DMS53 treated with DMSO at 0.1 percent for 48 hours (cell line): Measurements from ENCODE around the gene GLIS2.
"Not testable (repeated sequence)": the region's sequence is repeated elsewhere in the genome, so short reads cannot be mapped to it uniquely, and the experiment has no call there.

Experiments used
- DNase-seq: peaks from one replicate; lab custom pipeline; 2025; ENCODE audit not compliant: unreplicated experiment; lab: John Stamatoyannopoulos, UW

GLIS2 gene

DNA sequence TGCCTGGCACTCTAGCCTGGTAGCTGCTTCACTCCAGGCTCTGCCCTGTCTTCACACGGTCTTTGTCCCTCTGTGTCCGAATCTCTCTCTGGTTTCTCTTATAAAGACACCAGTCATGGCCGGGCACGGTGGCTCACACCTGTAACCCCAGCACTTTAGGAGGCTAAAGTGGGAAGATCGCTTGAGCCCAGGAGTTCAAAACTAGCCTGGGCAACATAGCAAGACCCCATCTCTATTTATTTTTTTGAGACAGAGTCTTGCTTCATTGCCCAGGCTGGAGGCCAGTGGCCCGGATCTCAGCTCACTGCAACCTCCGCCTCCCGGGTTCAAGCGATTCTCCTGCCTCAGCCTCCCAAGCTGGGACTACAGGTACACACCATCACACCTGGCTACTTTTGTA lies 17.8 kb downstream of the GLIS2 start:
- not testable (repeated sequence) for DNase-seq

DNA sequence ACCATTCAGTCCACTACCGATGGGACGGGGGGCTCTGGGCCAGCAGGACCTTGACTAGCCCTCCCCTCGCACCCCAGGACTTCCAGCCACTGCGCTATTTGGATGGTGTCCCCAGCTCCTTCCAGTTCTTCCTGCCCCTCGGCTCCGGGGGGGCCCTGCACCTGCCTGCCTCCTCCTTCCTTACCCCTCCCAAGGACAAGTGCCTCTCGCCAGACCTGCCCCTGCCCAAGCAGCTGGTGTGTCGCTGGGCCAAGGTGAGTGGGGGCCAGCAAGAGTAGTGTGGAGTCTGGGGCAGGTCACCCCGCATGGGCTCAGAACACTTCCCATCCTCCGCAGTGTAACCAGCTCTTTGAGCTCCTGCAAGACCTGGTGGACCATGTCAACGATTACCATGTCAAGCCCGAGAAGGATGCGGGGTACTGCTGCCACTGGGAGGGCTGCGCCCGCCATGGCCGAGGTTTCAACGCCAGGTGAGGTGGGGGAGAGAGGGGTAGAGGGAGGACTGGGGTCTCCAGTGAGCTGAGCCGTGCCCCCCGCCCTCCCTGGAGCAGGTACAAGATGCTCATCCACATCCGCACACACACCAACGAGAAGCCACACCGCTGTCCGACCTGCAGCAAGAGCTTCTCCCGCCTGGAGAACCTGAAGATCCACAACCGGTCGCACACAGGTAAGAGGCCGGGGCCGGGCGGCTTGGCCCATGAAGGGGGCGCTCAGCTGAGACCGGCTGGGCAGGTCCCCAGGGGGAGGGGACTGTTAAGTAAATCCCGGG lies 19.0 kb downstream of the GLIS2 start:
- no peak for DNase-seq

DNA sequence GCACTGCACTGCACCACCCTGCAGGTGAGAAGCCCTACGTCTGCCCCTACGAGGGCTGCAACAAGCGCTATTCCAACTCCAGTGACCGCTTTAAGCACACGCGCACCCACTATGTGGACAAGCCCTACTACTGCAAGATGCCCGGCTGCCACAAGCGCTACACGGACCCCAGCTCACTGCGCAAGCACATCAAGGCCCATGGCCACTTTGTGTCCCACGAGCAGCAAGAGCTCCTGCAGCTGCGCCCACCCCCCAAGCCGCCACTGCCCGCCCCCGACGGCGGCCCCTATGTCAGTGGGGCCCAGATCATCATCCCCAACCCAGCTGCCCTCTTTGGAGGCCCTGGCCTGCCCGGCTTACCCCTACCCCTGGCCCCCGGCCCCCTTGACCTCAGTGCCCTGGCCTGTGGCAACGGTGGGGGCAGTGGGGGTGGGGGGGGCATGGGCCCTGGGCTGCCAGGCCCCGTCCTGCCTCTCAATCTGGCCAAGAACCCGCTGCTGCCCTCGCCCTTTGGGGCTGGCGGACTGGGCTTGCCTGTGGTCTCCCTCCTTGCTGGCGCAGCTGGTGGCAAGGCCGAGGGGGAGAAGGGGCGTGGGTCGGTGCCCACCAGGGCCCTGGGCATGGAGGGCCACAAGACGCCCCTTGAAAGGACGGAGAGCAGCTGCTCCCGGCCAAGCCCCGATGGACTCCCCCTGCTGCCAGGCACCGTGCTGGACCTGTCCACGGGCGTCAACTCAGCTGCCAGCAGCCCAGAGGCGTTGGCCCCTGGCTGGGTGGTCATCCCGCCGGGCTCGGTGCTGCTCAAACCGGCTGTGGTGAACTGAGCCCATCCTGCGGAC lies 21.1 kb downstream of the GLIS2 start:
- no peak for DNase-seq

DNA sequence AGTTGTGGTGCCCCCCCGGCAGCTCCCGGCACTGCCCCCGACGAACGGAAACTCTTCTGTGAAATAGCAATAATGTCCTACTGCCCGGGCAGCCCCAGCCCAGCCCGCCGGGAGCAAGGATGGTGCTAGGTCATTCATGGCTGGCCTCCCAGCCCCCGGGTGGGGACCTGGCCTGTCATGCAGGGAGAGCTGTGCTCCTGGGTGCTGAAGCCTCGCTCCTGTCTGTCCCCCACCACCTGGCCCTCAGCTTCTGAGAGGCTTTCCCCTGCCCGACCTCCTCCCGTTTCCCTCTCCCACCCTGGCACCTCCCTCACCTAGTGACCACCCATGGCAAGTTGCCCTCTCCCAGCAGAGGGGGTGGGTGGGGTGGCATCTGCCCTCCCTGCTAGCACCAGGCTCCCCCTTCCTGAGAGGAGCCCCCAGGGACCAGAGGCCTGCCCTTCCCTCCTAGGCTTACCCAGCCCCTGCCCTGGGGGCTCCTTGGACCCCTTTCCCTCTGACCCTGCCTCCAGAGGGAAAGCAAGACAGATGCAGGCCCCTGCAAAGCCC lies 21.7 kb downstream of the GLIS2 start:
- DNase-seq = no peak

- no peak for DNase-seq
These were observed 22.3 kb downstream of the GLIS2 start for GRCh38 chr16:4338125-4338582.

DNA sequence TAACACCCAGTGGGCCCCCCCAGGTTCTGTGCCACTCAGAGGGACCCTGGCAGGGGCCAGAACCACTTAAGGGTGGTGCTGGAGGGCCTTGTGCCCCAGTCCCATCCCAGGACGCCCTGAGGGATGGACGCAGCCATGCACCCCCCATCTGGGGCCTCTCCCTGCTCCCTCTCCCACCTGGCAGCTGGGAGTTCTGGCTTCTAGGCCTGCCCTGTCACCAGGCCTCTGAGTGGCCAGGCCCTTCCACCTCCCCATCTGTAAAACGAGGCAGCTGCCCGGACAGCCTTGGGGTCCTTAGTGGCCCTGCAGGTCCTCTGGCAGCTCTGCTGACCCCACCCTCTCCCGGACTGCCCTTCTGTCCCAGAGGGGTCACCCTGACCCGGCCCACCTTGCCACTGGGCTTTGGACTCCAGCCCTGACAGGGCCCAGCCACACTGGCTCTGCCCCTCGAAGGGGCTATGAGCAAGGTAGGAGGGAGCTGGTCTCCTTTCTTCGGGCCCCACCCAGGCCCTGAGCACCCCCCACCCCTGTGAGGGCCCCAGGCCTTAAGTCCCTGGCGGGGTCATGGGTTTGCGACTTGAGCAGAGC lies 22.9 kb downstream of the GLIS2 start:
- no peak for DNase-seq

DNA sequence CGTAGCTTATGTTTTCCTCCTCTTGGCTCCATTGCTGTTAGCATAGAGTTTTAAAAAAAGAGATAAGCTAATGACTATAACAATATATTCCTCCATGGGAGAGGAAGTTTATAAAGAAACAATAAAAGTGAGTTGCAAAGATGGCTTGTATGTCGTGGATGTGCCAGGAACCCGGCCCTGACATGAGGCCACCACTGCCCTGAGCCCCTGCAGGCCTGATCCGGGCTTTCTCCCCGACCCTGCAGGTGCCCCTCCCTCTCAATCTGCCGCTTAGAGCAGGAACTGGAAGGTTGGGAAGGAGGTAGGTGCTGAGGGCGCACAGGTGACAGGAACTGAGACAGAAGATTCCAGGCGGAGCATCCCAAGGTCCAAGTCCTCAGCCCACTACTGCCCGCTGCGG lies 23.6 kb downstream of the GLIS2 start:
- DNase-seq = no peak

DNA sequence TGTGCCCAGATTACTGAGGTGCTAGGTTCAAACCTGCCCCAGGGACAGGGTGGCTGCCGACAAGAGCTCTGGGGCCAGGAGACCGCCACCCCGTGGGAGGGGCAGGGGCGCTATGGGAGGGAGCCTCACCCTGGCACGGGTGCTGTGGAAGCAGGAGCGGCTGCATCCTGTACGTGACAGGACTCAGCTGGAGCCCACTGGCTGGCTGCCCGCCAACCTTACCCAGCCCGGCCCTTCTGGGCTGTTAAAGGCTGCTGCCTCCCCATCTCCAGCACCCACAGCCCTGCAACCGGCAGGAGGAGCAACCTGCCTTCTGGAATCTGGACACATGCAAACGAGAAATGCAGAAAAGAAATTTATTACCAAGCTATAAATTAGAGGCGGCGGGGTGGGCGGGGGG lies 24.0 kb downstream of the GLIS2 start:
- no peak for DNase-seq

GRCh38 chr16:4340443-4340842 lies 24.6 kb downstream of the GLIS2 start:
- DNase-seq = no peak

GRCh38 chr16:4341250-4341649 lies 25.4 kb downstream of the GLIS2 start:
- no peak for DNase-seq

DNA sequence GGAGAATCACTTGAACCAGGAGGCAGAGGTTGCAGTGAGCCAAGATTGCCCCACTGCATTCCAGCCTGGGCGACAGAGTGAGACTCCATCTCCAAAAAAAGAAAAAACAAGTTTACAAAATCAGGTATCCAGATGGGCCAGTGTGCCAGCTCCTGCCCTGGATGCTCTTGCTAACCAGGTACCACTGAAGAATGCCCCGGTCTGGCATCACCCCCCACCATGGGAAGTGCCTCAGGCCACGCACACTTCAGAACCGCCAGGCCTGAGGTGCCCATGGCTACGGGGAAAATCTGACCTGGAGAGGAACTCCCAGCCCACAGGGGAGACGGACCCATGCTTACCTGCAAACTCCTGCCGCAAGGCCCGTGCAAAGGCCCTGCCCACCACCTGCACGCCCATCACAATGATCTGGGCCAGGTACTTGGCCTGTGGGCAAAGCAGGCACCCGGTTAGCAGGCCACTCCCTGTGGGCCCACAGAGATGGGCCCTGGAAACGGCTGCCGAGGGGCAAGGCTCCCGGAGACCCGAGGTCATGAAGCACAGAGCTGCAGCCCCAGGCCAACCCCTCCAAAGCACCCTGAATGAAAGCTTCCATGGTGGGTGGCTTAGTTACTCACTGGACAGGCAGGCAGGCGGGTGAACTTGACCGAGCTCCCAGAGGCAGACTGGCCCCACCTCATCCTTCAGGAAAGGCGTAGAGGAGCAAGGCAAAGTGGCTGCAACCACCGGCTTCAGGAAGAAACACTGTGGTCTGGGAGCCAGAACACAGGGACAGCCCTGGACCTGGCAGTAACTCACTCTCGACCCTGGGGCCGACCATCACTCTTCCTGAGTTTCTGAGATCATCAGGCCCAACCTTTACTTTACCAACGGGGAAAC lies 27.2 kb downstream of the GLIS2 start:
- no peak for DNase-seq

- not testable (repeated sequence) for DNase-seq
These were observed 28.6 kb downstream of the GLIS2 start for GRCh38 chr16:4344300-4344982.

DNA sequence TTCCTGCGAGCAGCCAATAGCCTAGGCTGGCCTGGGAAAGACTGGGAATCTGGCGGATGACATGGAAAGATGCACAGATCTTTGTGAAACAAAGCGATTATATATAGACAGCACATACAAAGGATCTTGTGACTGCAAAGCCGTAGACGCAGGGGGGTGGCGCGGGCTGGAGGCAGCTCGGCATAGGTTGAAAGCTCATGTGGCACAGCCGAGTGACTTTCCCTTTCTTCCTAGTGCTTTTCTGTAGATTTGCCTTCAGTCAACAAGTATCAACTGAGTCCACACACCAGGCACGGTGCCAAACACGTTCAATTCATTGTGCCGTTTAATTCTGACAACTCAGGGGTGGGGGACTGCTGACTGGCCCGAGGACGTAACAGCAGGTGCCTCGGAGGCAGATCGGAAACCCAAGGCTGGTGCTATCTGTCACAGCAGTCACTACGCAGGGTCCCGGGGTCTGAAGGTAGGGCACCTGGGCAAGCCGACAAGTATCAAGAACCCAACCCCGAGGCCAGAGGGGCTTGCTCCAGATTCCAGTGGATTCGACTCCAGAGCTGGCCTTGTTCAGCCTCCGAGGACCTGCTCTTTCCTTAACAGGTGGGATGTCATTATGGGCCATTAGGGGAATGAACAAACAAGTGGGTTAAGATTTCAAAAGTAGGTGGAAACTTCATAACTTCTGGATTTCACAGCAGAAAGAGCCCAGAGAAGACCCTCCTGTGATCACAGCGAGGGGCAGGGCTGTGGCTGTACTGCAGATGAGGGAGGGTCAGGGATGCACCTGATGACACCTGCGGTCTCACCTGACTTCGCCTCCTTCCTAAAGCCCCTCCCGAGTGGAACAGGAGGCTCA lies 29.3 kb downstream of the GLIS2 start:
- DNase-seq = peak; percentile 51

- peak; percentile 42 for DNase-seq
These were observed 30.2 kb downstream of the GLIS2 start for GRCh38 chr16:4345836-4346781.

DNA sequence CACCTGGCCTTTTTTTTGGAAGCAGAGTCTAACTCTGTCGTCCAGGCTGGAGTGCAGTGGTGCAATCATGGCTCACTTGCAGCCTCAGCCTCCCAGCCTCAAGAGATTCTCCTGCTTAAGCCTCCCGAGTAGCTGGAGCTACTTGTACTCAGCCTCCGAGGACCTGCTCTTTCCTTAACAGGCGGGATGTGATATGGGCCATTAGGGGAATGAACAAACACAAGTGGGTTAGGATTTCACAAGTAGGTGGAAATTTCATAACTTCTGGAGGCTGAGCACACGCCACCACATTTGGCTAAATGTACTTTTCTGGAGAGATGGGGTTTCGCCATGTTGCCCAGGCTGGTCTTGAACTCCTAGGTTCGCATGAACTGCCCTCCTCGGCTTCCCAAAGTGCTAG lies 31.1 kb downstream of the GLIS2 start:
- DNase-seq = no peak

DNA sequence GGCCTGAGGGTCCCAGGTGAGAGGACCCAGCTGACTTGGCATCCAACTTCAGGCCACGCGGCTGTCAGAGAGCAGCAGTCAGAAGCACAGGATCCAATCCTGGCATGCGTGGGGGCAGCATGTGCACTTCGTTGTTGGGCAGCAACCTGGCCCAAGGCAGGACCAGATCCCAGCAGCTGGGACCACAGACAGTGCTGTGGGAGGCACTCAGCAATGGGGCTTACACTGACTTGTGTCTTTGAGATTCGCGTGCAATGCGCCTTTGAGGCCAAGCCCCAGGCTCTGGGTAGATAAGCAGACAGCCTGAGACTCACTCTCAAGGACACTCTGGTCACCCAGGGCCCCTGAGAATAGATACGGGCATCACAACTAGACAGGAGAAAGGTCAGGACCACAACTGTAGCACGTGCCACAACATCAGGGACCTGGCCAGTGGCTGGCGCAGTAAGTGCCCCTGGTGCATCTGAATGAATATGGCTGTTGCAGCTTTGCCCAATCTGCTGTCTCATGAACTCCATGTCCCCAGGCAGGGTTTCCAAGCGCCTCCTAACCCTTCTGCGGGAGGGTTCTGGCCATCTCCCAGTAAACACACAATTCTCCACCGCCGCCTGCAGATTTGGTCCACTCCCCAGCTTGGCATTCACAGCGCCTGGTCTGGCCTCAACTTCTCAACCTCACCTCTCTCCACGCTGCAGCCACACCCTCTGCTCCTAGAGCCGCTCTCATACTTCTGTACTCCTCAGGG lies 32.1 kb downstream of the GLIS2 start:
- no peak for DNase-seq

- no peak for DNase-seq
These were observed 33.5 kb downstream of the GLIS2 start for GRCh38 chr16:4349332-4349731.
